Omental fat pad (tissue), 4 donors: ENCODE results near the gene UBR4. TPM values are rescaled to one million over a fixed set of nuclear protein-coding genes. Genes with fewer than 3 reads are reported as not detected.

Experiments used
- ATAC-seq: fragments of 150-250 bp; one replicate; pipeline ENCODE4 v1.9.1; 2016; ENCODE audit warnings: mild to moderate bottlenecking, moderate library complexity; ENCODE audit not compliant: low FRiP score
- DNase-seq: peaks from one replicate; pipeline ENCODE4 v3.0.0-alpha.2; 2019; ENCODE audit warnings: low spot score
- total RNA-seq, 4 donors: library from RNA; depleted of rRNA; stranded (reverse); fragments of >200 nt; gene quantifications; one replicate each; pipeline ENCODE4 v1.1.0, GENCODE V29; 2016
- TF ChIP-seq, protein P1 (sequence below), 3 donors: fragments of 450-650 bp; IDR thresholded peaks; one replicate each; pipeline ENCODE4 v1.5.1; 2016 to 2017; ENCODE audit warnings: antibody characterized with exemption in 3 of 3, mild to moderate bottlenecking in 3 of 3, moderate library complexity in 2 of 3

Gene UBR4
- total RNA-seq, 4 donors from 2014 or later: 125 to 164 (median 133) TPM

- DNase-seq (no peak), ATAC-seq (no peak)
- TF ChIP-seq, protein P1, sequence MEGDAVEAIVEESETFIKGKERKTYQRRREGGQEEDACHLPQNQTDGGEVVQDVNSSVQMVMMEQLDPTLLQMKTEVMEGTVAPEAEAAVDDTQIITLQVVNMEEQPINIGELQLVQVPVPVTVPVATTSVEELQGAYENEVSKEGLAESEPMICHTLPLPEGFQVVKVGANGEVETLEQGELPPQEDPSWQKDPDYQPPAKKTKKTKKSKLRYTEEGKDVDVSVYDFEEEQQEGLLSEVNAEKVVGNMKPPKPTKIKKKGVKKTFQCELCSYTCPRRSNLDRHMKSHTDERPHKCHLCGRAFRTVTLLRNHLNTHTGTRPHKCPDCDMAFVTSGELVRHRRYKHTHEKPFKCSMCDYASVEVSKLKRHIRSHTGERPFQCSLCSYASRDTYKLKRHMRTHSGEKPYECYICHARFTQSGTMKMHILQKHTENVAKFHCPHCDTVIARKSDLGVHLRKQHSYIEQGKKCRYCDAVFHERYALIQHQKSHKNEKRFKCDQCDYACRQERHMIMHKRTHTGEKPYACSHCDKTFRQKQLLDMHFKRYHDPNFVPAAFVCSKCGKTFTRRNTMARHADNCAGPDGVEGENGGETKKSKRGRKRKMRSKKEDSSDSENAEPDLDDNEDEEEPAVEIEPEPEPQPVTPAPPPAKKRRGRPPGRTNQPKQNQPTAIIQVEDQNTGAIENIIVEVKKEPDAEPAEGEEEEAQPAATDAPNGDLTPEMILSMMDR (IDR thresholded peaks at IDR 0.05): no peak
These were observed 169.9 kb downstream of the UBR4 start for GRCh38 chr1:19040010-19040680.

DNA sequence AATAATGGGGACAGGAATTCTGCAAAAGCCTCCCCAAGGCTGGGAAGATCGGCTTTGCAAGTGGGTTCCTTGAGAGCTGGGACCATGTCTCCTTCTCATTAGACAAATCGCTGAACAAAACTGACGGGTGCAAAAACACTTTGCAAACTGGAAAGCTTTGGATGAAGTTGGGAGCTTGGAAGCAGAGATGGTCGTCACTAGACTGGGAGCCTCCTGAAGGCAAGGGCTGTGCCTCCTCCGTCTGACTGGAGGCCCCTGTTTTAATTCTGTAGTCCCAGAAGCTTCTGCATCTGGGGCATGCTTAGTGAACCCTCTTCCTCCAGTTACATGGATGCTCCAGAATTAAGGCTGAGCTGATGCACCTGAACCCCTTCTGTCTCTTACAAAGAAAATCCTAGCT lies 171.3 kb downstream of the UBR4 start:
- TF ChIP-seq, protein P1 (IDR thresholded peaks at IDR 0.05): no peak
- no peak for ATAC-seq
- DNase-seq: no peak

GRCh38 chr1:19038096-19038495 lies 172.0 kb downstream of the UBR4 start:
- DNase-seq (no peak), ATAC-seq (no peak)
- TF ChIP-seq, protein P1 (IDR thresholded peaks at IDR 0.05): no peak

GRCh38 chr1:19037659-19038058 lies 172.4 kb downstream of the UBR4 start:
- no peak for ATAC-seq
- DNase-seq: no peak
- TF ChIP-seq, protein P1 (IDR thresholded peaks at IDR 0.05): no peak

DNA sequence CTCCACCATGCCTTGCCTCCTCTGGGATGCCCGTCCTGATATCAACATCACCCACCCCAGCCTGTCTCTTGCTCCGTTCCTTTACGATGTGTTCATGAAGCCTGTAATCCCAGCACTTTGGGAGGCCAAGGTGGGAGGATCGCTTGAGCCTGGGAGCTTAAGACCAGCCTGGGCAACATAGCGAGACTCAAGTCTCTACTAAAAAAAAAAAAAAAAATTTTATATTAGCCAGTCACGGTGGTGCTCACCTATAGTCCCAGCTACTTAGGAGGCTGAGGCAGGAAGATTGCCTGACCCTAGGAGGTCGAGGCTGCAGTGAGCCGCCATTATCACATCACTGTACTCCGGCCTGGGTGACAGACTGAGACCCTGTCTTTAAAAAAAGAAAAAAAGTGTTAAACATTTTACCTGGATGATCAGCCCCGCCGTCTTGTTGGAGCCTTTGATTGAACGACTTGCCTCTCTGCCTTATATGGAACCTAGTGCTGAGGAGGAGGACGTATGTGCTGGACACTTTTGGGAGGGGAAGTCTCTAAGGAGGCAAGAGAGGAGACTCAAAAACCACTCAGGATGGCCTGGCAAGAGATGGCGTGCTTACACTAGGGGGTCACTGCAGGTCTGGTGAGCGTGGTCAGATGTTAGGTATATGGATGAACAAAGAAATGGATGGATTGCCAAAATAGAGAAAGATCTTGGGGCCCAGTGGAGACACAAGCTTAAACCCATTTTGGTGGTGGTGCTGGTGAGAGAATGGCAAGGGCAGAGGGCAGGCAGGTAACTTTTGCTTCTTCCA lies 173.1 kb downstream of the UBR4 start:
- TF ChIP-seq, protein P1 (IDR thresholded peaks at IDR 0.05): no peak
- ATAC-seq: no peak
- no peak for DNase-seq

DNA sequence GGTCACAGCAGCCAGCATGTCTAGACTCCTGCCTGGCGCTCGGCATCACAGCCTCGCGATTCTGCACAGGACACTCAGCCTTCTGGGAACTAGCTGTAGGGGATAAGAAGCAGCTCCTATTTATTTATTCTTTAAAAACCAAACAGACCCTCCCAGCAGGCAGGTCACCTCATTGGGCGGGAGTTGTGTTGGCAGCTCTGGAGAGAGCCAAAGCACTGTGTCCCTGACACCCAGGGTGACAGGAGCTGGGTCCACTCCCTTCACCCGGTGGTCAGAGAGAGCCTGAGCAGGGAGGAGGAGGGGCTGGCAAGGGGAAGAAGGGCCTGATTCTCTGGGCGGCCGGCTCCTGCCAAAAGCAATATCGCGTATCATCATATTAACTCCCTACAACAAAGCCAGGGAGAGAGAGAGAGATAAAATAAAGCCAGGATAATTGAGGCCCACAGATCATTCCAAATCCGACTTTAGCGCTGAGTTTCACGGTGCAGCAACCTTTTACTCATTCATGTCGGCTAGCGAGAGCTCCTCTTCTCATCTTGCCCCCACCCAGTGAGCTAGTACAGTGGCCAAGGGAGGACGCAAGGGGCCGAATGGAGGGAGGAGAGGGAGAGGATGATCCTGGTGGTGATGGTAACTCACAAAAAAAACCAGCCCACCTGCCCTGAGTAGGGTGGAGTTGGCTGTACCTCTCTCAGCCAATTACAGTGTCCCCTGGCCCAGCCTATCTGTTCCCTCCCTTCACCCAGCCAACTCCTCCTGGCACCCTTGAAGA lies 173.8 kb downstream of the UBR4 start:
- ATAC-seq: no peak
- TF ChIP-seq, protein P1 (IDR thresholded peaks at IDR 0.05): no peak
- no peak for DNase-seq
